HG03460 (cell line): Measurements from ENCODE around the gene SPRED3.
"Not testable (repeated sequence)": the region's sequence is repeated elsewhere in the genome, so short reads cannot be mapped to it uniquely, and the experiment has no call there.

ENCODE experiments used
- ATAC-seq: cut with Tn5 transposase; IDR thresholded peaks from one replicate; pipeline ENCODE4 v1.9.1; 2021; ENCODE audit not compliant: unreplicated experiment

Gene SPRED3

DNA sequence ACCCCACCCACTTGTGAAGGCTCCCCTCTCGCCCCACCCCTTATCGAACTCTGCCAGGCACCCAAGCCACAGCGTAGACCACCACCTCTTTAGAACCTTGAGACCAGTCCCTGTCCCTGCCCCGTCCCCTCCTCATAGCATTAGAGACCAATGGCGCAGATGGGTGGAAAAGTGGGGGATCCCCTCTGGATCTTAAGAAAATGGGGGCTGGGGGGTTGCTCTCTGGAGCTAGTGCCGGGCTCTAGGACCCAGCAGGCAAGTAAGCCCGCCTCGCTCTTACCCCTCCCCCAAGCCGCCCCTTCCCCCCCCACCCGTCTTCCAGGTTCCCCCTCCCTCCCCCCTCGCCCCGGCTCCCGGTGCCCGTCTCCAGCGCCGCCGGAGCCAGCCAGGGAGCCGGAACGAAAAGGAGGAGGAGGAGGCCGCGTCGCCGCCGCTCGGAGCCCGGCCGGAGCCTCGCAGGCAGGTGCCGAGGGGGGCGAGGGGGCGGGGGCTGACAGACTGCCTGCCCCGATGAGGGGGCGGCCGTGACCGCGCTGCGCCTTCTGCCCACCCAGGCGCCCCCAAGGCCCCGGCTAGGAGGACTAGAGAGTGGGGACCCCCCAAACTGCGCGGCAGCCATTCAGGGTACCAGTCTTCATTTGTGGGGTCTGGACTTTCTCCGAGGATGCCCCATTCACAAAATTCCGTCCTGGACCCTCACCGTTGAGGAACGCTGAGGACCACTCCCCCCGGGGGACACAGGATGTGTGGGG lies at the start of gene SPRED3:
Gene SPRED3, plus strand, starts transcription at position 349 of the 752 bp plus-strand sequence. CDS start 1,606 bp downstream, outside the sequence.
- no peak for ATAC-seq

GRCh38 chr19:38339011-38339410 lies 49.5 kb upstream of the SPRED3 start:
- ATAC-seq, result not testable (repeated sequence)

DNA sequence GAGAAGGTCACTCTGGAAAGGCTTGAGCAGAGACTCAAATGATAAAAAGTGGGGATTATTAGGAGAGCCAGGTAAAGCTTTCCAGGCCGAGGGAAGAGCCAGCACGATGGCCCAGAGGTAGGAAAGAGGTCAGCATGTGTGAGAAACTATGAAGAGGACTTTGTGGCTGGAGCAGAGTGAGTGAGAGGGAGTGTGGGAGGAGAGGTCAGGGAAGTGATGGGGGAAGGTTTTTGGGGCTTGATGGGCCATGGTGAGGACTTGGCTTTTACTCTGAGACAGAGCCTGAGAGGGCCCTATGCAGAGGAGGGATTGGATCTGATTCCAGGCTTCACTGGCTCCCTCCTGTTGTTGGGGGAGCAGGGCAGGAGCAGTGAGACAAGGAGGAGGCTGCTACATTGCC lies 47.6 kb upstream of the SPRED3 start:
- no peak for ATAC-seq

GRCh38 chr19:38346837-38347236 lies 41.7 kb upstream of the SPRED3 start:
- ATAC-seq, result no peak

DNA sequence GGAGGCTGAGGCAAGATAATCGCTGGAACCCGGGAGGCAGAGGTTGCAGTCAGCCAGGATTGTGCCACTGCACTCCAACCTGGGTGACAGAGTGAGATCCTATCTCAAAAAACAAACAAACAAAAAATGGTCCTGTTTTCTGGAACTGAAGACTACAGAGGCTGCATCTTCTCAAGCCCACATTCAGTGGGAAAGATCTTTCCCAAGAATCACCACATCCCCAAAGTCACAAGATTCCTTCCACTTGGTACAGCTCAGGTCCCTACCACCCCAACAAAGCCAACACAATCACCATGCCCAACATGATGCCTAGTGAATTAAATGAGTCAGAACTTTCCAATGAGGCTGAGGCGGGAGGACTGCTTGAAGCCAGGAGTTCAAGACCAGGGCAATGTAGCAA lies 37.6 kb upstream of the SPRED3 start:
- ATAC-seq, result no peak

- no peak for ATAC-seq
Measured at GRCh38 chr19:38351865-38352395, 36.6 kb upstream of the SPRED3 start.

- no peak for ATAC-seq
Measured at GRCh38 chr19:38352611-38353010, 35.9 kb upstream of the SPRED3 start.

DNA sequence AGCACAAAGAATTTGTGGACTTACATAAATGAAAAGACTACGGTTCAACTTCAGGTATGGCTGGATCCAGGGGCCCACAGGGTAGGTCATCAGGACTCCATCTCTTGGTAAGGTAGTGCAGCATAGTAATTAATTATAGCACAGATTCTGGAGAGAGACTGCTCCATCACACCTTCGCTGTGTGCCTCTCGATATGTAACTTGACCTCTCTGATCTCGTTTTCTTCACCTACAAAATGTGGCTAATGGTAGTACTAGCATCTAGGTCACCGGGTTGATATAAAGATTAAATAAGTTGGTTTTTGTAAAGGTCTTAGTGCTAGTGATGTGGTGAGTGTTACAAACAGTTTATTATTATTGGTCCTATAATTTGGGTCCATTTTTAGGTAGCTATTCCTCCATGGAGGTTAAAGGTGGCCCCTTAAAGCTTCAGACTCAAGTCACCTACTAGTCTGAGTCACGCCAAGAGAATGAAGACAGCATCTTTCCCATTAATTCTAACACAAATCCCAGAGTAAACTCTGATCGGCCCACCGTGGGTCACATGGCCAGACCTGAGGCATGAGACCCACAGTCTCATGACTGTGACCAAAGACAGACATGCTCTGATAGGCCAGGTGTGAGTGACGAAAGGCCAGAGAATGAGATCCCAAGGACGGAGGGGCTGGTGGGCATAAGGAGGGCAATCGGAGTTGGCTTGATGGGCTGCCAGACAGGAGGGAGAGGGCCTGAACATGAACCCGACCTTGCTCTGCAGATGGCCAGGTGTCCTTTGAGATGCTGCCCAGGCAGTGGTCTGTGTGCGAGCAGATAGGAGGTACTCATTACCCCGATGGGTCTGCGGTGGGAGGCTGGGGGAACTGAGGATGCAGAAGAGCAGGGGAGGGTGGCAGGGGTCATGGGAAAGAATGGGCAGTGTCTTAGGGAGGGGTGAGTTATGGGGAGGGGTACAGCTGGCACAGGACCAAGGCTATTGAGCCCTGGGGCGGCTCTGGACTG lies 32.5 kb upstream of the SPRED3 start:
- no peak for ATAC-seq

DNA sequence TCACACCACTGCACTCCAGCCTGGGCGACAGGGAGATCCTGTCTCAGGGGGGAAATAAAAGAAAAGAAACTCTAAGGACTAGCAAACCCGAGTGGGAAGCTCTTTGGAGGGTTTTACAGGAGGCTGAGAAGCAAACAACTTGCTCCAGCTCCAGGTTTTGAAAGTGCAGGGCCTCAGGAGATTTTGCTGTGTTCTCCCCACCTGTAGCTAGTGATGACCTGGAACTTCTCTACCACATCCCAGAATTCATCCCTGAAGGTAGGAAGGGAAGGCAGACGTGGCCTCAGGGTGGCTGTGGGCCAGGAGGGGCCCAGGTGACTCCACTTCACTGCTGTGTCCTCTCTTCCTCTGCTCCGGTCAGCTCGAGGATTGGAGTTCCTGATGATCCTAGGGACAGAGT lies 30.4 kb upstream of the SPRED3 start:
- ATAC-seq, result no peak

DNA sequence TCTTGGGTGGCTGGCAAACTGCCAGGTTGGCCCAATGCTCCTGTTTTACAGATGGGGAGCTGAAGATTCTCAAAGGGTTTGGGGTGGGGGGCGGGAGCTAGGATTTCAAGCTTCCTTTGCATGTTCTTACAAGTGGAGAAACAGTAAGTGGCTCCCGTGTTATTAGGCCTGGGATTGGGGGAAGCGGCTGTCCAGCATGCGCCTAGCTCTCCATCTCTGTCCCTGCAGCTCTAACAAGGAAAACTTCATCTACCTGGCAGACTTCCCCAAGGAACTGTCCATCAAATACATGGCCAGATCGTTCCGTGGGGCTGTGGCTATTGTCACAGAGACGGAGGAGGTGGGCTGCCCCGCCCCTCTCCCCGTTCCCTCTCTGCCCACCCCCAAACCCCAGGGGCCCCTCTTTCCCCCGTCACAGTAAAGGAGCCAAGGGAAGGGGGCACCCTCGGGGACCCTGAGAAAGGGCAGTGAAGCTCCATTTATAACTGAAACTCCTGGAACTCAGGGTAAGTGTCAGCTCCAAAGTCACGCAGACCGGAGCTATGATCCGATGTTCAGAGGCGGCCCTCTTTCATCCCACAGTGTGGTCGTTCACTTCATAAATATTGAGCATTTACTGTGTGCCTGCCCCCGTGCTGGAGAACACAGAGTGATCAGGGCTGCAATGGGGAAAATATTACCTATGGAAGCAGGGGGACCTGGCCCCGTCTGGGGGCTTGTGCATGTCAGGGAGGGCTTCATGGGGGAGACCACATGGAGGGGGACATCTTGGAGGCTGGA lies 29.1 kb upstream of the SPRED3 start:
- ATAC-seq, result no peak

DNA sequence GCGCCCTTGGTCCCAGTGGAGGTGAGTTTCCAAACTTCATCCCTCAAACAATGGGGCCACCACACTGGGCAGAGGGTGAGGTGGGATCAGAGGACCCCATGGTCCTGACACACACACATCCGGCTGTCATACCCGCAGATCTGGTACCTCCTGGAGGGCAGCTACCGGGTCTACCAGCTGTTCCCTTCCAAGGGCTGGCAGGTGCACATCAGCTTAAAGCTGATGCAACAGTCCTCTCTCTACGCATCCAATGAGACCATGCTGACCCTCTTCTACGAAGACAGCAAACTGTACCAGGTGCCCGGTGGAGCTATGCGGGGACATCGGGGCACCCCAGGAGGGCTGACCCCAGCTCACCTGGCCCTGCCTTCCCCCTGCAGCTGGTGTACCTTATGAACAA lies 28.1 kb upstream of the SPRED3 start:
- no peak for ATAC-seq

GRCh38 chr19:38360839-38361631 lies 27.5 kb upstream of the SPRED3 start:
- no peak for ATAC-seq

DNA sequence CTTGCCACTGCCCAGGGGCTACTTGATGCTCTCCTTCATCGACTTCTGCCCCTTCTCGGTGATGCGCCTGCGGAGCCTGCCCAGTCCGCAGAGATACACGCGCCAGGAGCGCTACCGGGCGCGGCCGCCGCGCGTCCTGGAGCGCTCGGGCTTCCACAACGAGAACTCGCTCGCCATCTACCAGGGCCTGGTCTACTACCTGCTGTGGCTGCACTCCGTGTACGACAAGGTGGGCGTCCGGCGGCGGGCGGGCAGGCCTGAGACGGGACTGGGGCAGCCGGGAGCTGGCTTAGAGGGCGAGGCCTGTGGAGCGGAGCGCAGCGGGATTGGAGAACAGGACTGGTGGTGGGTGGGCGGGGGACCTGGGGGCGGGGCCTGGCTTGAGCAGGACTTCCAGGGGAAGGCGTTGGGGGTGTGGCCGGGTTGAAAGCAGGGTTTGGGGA lies 26.8 kb upstream of the SPRED3 start:
- peak; percentile 58 for ATAC-seq

DNA sequence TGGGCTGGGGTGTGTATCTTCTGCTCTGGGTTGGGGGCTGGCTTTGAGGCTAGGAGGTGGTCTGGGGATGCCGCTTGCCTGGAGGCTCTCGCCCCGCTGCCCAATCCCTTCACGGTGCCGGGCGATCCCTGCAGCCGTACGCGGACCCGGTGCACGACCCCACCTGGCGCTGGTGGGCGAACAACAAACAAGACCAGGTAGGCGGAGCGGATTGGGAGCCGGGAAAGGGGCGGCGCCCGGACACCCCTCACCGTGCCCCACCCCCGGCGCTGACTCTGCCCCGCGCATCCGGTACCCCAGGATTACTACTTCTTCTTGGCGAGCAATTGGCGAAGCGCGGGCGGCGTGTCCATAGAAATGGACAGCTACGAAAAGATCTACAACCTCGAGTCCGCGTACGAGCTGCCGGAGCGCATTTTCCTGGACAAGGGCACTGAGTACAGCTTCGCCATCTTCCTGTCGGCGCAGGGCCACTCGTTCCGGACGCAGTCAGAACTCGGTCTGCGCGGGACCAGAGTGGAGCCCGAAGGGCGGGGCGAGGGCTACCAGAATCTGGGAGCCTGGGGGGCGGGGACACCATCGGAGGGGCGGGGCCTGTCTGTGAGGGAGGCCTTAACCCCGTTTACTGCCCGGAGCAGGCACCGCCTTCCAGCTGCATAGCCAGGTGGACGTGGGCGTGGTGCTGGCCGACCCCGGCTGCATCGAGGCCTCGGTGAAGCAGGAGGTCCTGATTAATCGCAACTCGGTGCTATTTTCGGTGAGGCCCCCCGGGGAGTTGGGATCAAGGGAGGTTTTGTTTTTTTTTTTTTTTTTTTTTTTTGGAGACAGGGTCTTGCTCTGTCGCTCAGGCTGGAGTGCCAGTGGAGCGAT lies 26.2 kb upstream of the SPRED3 start:
- peak; percentile 41 for ATAC-seq

DNA sequence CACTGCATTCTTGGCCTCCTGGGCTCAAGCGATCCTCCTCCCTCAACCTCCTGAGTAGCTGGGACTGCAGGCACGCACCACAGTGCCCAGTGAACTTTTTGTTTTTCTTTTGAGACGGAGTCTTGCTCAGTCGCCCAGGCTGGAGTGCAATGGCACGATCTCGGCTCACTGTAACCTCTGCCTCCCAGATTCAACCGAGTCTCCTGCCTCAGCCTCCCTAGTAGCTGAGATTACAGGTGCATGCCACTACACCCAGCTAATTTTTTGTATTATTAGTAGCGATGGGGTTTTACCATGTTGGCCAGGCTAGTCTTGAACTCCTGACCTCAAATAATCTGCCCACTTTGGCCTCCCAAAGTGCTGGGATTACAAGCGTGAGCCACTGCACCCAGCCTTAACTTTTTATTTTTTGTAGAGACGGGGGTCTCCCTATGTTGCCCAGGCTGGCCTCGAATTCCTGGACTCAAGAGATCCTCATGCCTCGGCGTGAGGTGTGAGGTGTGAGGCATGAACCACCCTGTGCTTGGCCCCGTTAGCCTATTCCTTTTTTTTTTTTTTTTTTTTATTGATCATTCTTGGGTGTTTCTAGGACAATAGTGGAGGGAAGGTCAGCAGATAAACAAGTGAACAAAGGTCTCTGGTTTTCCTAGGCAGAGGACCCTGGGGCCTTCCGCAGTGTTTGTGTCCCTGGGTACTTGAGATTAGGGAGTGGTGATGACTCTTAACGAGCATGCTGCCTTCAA lies 25.4 kb upstream of the SPRED3 start:
- not testable (repeated sequence) for ATAC-seq

- no peak for ATAC-seq
Measured at GRCh38 chr19:38367041-38367440, 21.5 kb upstream of the SPRED3 start.

- ATAC-seq, result no peak
Measured at GRCh38 chr19:38369584-38369983, 18.9 kb upstream of the SPRED3 start.

GRCh38 chr19:38370299-38370698 lies 18.2 kb upstream of the SPRED3 start:
- ATAC-seq, result no peak
